Effector memory CD4-positive, alpha-beta T cell (primary cell): ENCODE measurements around the gene ATP8B3.
A peak's percentile ranks its signal among the peaks of the same experiment; 100 is the strongest.

Experiments
- DNase-seq, 3 donors: peaks; one replicate each; pipeline ENCODE4 v3.0.0-alpha.2; 2020
- H3K27ac ChIP-seq: 2 replicates; pipeline ENCODE4 v1.7.0; 2013; ENCODE audit warnings: mild to moderate bottlenecking, low read length, moderate library complexity; ENCODE audit not compliant: insufficient read depth, poor library complexity, severe bottlenecking
- H3K27me3 ChIP-seq: replicated peaks from 2 replicates; pipeline ENCODE4 v1.7.0; 2013; ENCODE audit warnings: mild to moderate bottlenecking, low read length; ENCODE audit not compliant: insufficient read depth, control insufficient read depth, poor library complexity, severe bottlenecking
- H3K36me3 ChIP-seq: 2 replicates; pipeline ENCODE4 v1.7.0; 2013; ENCODE audit warnings: mild to moderate bottlenecking, low read length, moderate library complexity; ENCODE audit not compliant: control insufficient read depth, insufficient read depth
- H3K4me1 ChIP-seq: 2 replicates; pipeline ENCODE4 v1.7.0; 2013; ENCODE audit warnings: low read length, mild to moderate bottlenecking; ENCODE audit not compliant: control insufficient read depth, insufficient read depth, poor library complexity, severe bottlenecking
- H3K4me3 ChIP-seq: 2 replicates; pipeline ENCODE4 v1.7.0; 2013; ENCODE audit warnings: low read length, low read depth, mild to moderate bottlenecking; ENCODE audit not compliant: insufficient read depth, poor library complexity, severe bottlenecking
- H3K9me3 ChIP-seq: 2 replicates; pipeline ENCODE4 v1.7.0; 2013; ENCODE audit warnings: mild to moderate bottlenecking, low read length, moderate library complexity; ENCODE audit not compliant: control insufficient read depth

Gene ATP8B3

DNA sequence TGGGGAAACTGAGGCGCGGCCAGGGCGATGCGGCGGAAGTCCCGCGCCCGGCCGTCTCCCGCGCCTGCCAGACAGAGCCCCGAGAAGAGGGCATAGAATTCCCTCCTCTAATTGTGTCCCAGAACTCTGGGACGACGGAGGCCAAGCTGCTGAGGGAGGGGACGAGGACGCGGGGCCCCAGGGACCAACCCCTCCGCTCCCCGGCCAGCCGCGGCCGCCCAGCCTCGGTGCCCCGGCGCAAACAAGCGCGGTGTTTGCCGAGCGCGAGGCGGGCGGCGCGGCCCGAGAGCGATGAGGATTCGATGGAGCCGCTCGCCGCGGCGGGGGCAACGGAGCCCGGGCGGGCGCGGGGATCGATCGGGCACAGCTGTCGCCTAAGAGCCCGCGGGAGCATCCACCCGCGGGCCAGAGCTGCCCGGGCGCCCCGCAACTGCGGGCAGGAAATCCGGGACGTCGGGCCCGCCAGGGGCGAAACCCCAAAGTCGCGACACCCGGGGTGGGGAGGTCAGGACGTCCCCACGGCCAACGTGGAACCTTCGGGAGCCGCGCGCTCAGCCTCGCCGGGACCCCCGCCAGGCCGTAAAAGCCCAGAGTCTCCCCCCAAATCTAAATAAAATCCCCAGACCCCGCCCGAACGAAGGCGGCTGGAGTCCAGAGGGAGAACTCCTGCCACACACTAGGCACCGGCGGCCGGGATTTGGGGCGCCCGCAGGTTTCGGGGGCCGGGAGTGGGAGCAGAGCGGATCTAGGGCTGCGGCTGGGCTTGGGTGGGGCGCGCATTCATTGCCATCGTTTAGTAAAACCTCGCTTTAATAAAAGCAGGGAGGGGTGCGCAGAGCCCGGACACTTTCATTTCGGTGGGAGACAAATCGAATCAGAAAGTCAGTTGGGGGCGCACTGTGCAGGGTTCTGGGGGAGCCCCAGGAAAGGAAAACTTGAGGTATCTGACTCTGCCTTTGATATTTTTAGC is 62.4 kb downstream of the ATP8B3 start:
- no peak for DNase-seq
- Histone ChIP-seq H3K27ac (no peak overlapping the region), H3K9me3 (no peaks in the 10 kb centered on the region), H3K36me3 (no peaks in the 10 kb centered on the region), H3K4me3 (no peak overlapping the region), H3K27me3 (peaks cover 73% of the 10 kb centered on the region), H3K4me1 (peaks cover 40% of the 10 kb centered on the region)

DNA sequence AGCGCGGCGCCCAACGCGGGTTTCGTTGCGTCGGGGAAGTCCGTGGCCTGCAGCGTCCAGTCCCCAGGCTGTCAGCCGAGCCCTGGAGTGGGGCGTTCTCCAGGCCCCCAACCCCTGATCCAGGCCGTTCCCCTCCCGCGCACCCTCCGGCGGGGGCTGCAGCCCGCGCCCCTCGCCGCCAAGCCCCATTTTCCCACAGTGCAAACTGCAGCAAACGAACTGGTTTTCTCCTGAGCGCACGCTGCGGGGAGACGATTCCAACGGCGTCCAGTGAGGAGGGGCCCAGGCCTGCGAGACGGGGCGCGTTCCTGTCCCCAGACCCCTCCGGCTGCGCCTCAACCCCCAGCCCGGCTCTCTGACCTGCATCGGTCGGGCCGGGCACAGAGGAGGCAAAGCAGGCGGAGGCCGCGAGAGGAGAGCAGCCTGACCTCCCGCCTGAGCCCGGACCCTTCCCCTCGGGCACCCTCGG is 63.2 kb downstream of the ATP8B3 start:
- no peak overlapping the region for H3K27ac ChIP-seq
- peaks cover 74% of the 10 kb centered on the region for H3K27me3 ChIP-seq
- peak overlapping the region; percentile 39 for H3K4me3 ChIP-seq
- H3K4me1 ChIP-seq = peaks cover 38% of the 10 kb centered on the region
- no peak for DNase-seq
- no peaks in the 10 kb centered on the region for H3K36me3 ChIP-seq
- no peaks in the 10 kb centered on the region for H3K9me3 ChIP-seq

DNA sequence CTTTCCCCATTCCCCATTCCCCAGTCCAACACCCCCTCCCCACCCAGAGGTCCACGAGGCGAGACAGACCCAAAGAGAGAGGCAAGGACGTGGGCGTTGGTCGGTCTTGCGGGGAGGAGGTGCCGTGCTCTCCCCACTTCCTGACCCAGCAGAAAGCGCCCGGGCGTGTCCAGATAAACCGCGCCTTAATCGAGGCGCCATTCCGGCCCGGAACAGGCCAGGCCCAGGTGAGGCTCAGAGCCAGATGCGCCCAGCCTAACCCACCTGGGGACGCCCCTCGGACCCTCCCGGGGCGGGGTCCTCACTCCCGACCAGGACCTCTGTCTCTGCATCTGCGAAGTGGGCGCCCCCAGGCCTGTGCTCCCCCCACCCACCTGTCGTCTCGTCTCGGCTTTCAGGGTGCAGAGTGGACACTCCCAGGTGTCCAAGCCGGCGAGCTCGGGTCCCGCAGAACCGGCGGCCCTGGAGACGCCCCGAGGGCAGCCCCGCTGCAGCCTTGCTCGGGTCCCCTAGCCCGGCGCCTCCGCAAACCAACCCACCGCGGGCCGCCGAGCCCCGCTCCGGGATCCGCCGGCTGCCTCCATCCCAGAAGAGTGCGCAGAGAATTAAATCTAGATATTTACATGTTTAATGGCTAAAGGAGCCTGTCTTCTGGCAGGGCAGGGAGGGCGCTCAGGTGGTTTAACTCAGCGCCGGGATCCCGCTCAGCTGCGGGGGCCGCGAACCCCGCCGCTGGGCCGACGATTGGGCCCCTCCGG is 63.8 kb downstream of the ATP8B3 start:
- no peaks in the 10 kb centered on the region for H3K36me3 ChIP-seq
- no peak overlapping the region for H3K27ac ChIP-seq
- no peak for DNase-seq
- H3K4me1 ChIP-seq = peaks cover 38% of the 10 kb centered on the region
- no peaks in the 10 kb centered on the region for H3K9me3 ChIP-seq
- H3K27me3 ChIP-seq = peaks cover 74% of the 10 kb centered on the region
- H3K4me3 ChIP-seq = peak overlapping the region; percentile 39

- peak in 2 of 3 donors; percentile 8 to 25 for DNase-seq
- Histone ChIP-seq H3K36me3 (no peaks in the 10 kb centered on the region), H3K9me3 (no peaks in the 10 kb centered on the region), H3K4me3 (peak overlapping the region; percentile 39), H3K27ac (no peak overlapping the region), H3K27me3 (peaks cover 69% of the 10 kb centered on the region), H3K4me1 (peaks cover 34% of the 10 kb centered on the region)
Observed at GRCh38 chr19:1747285-1748114, 64.6 kb downstream of the ATP8B3 start.

DNA sequence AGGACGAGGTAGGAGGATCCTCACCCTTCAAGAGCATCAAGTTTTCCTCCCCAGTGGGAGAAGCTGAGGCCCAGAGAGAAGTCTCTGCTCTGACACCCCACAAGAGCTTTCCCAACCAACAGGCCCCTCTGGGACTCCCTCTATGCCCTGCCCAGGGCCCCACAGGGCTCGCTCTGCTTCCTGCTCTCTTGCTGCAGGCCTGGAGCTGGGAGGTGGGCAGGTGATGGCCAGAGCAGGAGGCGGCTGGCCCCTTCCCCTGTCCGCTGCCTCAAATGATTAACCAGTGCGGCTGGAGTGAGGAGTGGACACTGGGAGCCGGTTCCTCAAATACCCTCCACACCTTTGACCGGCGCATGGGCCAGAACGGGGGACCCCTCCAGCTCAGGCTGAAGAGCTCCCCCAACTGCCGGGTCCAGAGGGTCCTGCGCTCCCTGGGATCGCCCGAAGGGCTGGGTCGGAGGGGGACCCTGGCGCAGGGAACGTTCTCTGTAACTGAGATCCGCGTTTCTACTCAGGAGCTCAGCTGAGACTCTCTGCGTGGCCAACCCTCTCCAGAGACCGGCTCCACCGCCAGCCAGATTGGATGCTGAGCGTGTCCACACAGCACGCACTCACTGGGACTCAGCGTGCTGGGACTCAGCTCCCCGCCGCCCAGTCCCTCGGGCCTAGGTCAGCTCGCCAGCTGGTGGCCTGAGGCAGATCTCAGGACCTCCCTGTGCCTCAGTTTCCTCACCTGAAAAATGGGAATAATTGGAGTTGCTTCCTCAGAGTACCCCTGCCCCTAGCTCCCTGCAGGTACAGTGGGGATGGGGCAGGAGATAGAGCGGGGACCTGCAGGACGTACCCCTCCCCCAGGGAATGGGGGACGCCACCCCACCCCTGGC is 65.4 kb downstream of the ATP8B3 start:
- DNase-seq = no peak
- Histone ChIP-seq H3K36me3 (no peaks in the 10 kb centered on the region), H3K4me3 (no peak overlapping the region), H3K4me1 (peaks cover 34% of the 10 kb centered on the region), H3K27me3 (peaks cover 64% of the 10 kb centered on the region), H3K27ac (no peak overlapping the region), H3K9me3 (no peaks in the 10 kb centered on the region)

DNA sequence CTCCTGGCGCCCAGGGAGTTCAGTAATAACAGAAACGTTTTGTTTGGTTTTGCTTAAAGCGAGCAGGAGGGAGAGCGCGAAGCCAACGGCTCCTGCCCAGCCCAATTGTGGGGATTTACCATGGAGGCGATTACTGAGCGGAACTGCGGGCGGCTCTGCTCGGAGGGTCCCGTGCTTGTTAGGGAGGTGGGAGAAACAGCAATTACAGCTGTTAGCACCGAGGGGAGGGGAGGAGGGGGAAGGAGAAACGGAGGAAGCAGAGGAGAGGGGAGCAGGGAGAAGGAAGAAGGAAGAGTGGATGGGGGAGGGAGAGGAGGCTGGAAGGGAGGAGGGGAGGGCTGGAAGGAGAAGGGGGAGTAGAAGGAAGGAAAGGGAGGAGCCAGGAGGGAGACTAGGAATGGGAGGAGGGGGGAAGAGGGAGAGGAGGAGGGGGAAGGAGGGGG is 66.5 kb downstream of the ATP8B3 start:
- peaks cover 54% of the 10 kb centered on the region for H3K27me3 ChIP-seq
- H3K4me3 ChIP-seq = no peak overlapping the region
- H3K27ac ChIP-seq = no peak overlapping the region
- H3K4me1 ChIP-seq = peaks cover 34% of the 10 kb centered on the region
- H3K9me3 ChIP-seq = no peaks in the 10 kb centered on the region
- no peak for DNase-seq
- H3K36me3 ChIP-seq = no peaks in the 10 kb centered on the region

DNA sequence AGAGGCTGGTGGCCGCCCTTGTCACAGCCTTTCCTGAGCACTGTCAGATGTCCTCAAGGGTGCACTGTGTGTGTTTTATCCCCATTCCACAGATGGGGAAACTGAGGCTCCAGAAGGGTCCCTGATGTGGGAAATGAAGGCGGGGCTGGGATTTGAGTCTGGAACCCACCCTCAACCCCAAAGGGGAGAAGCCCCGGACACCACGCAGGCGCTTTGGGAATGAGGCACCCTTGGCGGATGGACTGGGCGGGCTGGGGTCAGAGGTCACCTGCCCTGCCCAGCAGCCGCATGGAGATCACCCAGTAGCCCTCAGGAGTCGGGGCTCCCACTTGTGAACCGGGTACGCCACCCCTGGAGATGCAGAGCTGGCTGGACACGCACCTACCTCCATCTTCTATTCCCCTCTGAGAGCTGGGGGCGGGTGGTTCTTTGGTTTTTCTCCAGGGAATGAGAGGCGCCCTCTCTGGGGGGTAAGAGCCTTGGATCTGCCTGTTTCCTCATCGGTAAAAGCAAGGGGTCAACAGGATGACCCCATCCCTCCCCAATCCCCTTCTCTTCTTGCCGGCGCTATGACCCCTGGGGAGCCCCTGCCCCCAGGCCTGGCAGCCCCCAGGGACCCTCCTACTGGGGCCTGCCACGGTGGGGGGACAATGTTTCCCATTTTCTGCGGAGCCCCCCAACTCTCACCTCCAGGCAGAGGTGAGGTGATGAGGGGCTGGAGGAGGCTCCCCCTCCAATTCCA is 67.1 kb downstream of the ATP8B3 start:
- Histone ChIP-seq H3K27me3 (peaks cover 48% of the 10 kb centered on the region), H3K9me3 (no peaks in the 10 kb centered on the region), H3K27ac (no peak overlapping the region), H3K4me3 (no peak overlapping the region), H3K4me1 (peaks cover 30% of the 10 kb centered on the region), H3K36me3 (no peaks in the 10 kb centered on the region)
- DNase-seq = no peak

DNA sequence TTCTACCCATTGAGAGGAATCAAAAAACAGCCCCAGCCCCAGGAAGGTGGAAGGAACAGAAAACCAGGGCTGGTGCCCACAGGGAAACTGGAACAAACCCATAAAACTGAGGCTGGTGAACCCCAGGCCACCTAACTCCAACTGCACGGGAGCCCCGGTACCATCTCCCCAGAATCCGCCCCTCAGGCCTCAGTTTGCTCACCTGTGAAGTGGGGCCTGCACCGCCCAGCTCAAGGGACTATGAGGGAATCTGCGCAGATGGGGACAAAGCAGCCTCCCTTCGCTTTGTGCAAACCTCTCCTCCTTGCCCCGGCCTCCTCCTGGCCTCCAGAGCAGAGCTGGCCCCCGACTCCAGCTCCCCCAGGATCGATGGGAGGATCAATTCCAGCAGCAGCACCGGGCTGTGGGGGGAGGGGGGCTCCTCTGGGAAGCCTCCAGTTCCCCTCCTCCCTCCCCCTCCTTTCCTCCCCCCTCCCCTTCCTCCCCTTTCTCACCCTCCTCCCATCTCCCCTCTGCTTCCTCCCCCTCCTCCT is 67.9 kb downstream of the ATP8B3 start:
- H3K27ac ChIP-seq = no peak overlapping the region
- no peak for DNase-seq
- no peaks in the 10 kb centered on the region for H3K36me3 ChIP-seq
- peaks cover 22% of the 10 kb centered on the region for H3K4me1 ChIP-seq
- H3K27me3 ChIP-seq = peaks cover 40% of the 10 kb centered on the region
- no peaks in the 10 kb centered on the region for H3K9me3 ChIP-seq
- no peak overlapping the region for H3K4me3 ChIP-seq
